Adrenal gland (tissue), 12 donors: Measurements from ENCODE around the gene RASSF8. TPM values are rescaled to one million over a fixed set of nuclear protein-coding genes. Genes with fewer than 3 reads are reported as not detected.

Source experiments
- DNase-seq, 7 donors: peaks; one replicate each; pipeline ENCODE4 v3.0.0-alpha.2; 2019 to 2020
- H3K27ac ChIP-seq, 5 donors: fragments of 200-600 bp; sonication (generic) in 4 of 5; 1 replicate in 3 of 5; 2 replicates in 2 of 5; pipeline versions ENCODE4 v1.5.1 to v1.8.0; 2016 to 2020; ENCODE audit warnings: mild to moderate bottlenecking in 1 of 5
- H3K27me3 ChIP-seq: fragments of 200-600 bp; 2 replicates; pipeline ENCODE4 v1.8.0; 2021
- H3K36me3 ChIP-seq, 2 donors: fragments of 200-600 bp; replicated peaks in 1 of 2; 1 replicate in 1 of 2; 2 replicates in 1 of 2; pipeline versions ENCODE4 v1.5.1 to v1.8.0; 2018 to 2022
- H3K4me1 ChIP-seq, 2 donors: fragments of 200-600 bp; replicated peaks in 1 of 2; 1 replicate in 1 of 2; 2 replicates in 1 of 2; pipeline versions ENCODE4 v1.5.1 to v1.8.0; 2018 to 2021
- H3K4me3 ChIP-seq, 4 donors: fragments of 200-600 bp; sonication (generic) in 3 of 4; one replicate each; pipeline ENCODE4 v1.5.1; 2016 to 2018
- H3K9me3 ChIP-seq, 3 donors: fragments of 200-600 bp; sonication (generic) in 1 of 3; replicated peaks in 1 of 3; 1 replicate in 2 of 3; 2 replicates in 1 of 3; pipeline versions ENCODE4 v1.5.1 to v1.8.0; 2016 to 2021
- CTCF ChIP-seq, 6 experiments: fragments of 450-650 bp in 4 of 6; fragments of 200-600 bp in 2 of 6; sonication (generic) in 1 of 6; IDR thresholded peaks; 1 replicate in 5 of 6; 2 replicates in 1 of 6; pipeline versions ENCODE4 v1.5.1 to v1.8.0; 2016 to 2021; ENCODE audit warnings: antibody characterized with exemption in 6 of 6, mild to moderate bottlenecking in 2 of 6, moderate library complexity in 1 of 6
- POLR2A ChIP-seq, 2 donors: fragments of 450-650 bp; IDR thresholded peaks; one replicate each; pipeline ENCODE4 v1.6.1; 2017; ENCODE audit warnings: antibody characterized with exemption in 2 of 2, mild to moderate bottlenecking in 2 of 2, moderate library complexity in 1 of 2
- WGBS, 4 donors: extraction: QIAGEN DNeasy Blood & Tissue Kit in 2 of 4; methylation state at CpG; one replicate each; pipeline versions ENCODE4 v1.1.5 to v1.1.7; 2013 to 2017; 5-methylcytosine and 5-hydroxymethylcytosine counted together
- intact Hi-C, 2 donors: fragments of 100-400 bp; cut with DNase I; formaldehyde crosslinking; loops; one replicate each; pipeline versions ENCODE4 v1.14.1 to v1.15.0; 2022 to 2023
- polyA plus RNA-seq, 3 donors: library from polyadenylated mRNA; stranded (reverse); fragments of 200-250 nt in 2 of 3; fragments of 350-450 nt in 1 of 3; fragmentation: Illumina TruSeq in 1 of 3; extraction: RNeasy Lipid Tissue Mini Kit (QIAGEN cat#74804) in 1 of 3; gene quantifications; one replicate each; pipeline ENCODE4 v1.2.3, GENCODE V29; 2013 to 2014
- total RNA-seq, 9 donors: library from RNA; depleted of rRNA in 4 of 9; stranded (reverse); fragments of >200 nt in 4 of 9; fragments of 120-200 nt in 1 of 9; fragmentation: NEBNext Ultra II Directional in 1 of 9; extraction: Animal tissue kit (Norgen Biotek cat#: 25700) in 1 of 9; gene quantifications; one replicate each; pipeline versions ENCODE4 v1.1.0 to v1.2.4, GENCODE V29; 2013 to 2023
- donor health status: healthy with polysubstance abuse.
- donor health status: Bipolar disorder and iron deficiency.
- donor health status: DM: yes; HTN: yes; CAD: no.
- donor health status: DM: no; HTN: no; CAD: no.
- donor health status: DM: no; HTN: no; CAD: no.
- donor health status: DM: yes; HTN: yes; CAD: no.

RASSF8 gene
- total and polyA plus RNA-seq, 12 donors: 6.5 to 85.7 (median 43.9) TPM

- DNase-seq: peak in 3 of 7 donors; percentile 34 to 57 (median 44)
- Histone ChIP-seq H3K36me3 (no peaks in the 10 kb centered on the region), H3K27ac (no peak overlapping the region), H3K27me3 (no peaks in the 10 kb centered on the region), H3K4me1 (peaks cover 0 to 22% of the 10 kb centered on the region in 2 donors), H3K4me3 (no peak overlapping the region), H3K9me3 (no peaks in the 10 kb centered on the region)
- TF ChIP-seq CTCF (IDR thresholded peaks at IDR 0.05) (peak in 5 of 6 experiments; percentile 36 to 58 (median 50)), POLR2A (IDR thresholded peaks at IDR 0.05) (no peak)
- intact Hi-C loops: loop anchor here (10.0 kb wide), 1 partner anchor 53 kb away; no protein-coding TSS in a partner anchor
- 48 to 83% (median 75%) methylated on average over 3 to 4 of the region's 4 CpGs for WGBS, 4 donors
Measured at GRCh38 chr12:26017484-26018211, 59.2 kb downstream of the RASSF8 start.

- no peak for DNase-seq
- TF ChIP-seq POLR2A (IDR thresholded peaks at IDR 0.05) (no peak), CTCF (IDR thresholded peaks at IDR 0.05) (no peak)
- H3K36me3 ChIP-seq: no peaks in the 10 kb centered on the region
- H3K4me3 ChIP-seq: no peak overlapping the region
- no peak overlapping the region for H3K27ac ChIP-seq
- intact Hi-C loops: loop anchor here (10.0 kb wide), 1 partner anchor 54 kb away; no protein-coding TSS in a partner anchor
- H3K4me1 ChIP-seq: peaks cover 0 to 22% of the 10 kb centered on the region in 2 donors
- H3K27me3 ChIP-seq: no peaks in the 10 kb centered on the region
- no peaks in the 10 kb centered on the region for H3K9me3 ChIP-seq
- WGBS, 4 donors: 93 to 100% (median 97%) methylated on average over 2 of the region's 2 CpGs
Measured at GRCh38 chr12:26018926-26019325, 60.4 kb downstream of the RASSF8 start.

- no peak for DNase-seq
- Histone ChIP-seq H3K4me1 (peaks cover 0 to 13% of the 10 kb centered on the region in 2 donors), H3K27me3 (no peaks in the 10 kb centered on the region), H3K27ac (no peak overlapping the region), H3K36me3 (no peaks in the 10 kb centered on the region), H3K9me3 (no peaks in the 10 kb centered on the region), H3K4me3 (no peak overlapping the region)
- WGBS, 4 donors: 91 to 96% (median 93%) methylated on average over 2 of the region's 2 CpGs
- intact Hi-C loops: loop anchor here (10.0 kb wide), 2 partner anchors 347 to 437 kb away; no protein-coding TSS in a partner anchor
- TF ChIP-seq POLR2A (IDR thresholded peaks at IDR 0.05) (no peak), CTCF (IDR thresholded peaks at IDR 0.05) (no peak)
Measured at GRCh38 chr12:26021534-26021933, 63.1 kb downstream of the RASSF8 start.

GRCh38 chr12:26022043-26022442 is 63.6 kb downstream of the RASSF8 start:
- 86 to 93% (median 92%) methylated on average over 3 of the region's 3 CpGs for WGBS, 4 donors
- DNase-seq: no peak
- no peaks in the 10 kb centered on the region for H3K27me3 ChIP-seq
- H3K9me3 ChIP-seq: no peaks in the 10 kb centered on the region
- TF ChIP-seq POLR2A (IDR thresholded peaks at IDR 0.05): no peak
- TF ChIP-seq CTCF (IDR thresholded peaks at IDR 0.05): no peak
- H3K36me3 ChIP-seq: no peaks in the 10 kb centered on the region
- no peak overlapping the region for H3K4me3 ChIP-seq
- H3K4me1 ChIP-seq: peaks cover 0 to 9% of the 10 kb centered on the region in 2 donors
- intact Hi-C loops: loop anchor here (10.0 kb wide), 2 partner anchors 347 to 437 kb away; no protein-coding TSS in a partner anchor
- no peak overlapping the region for H3K27ac ChIP-seq
